Psoas muscle (tissue), 8 donors: ENCODE results near the gene CEP104. TPM values are rescaled to one million over a fixed set of nuclear protein-coding genes. Genes with fewer than 3 reads are reported as not detected.

Source experiments
- ATAC-seq, 4 donors: fragments of 200-7000 bp; cut with Tn5 transposase; one replicate each; pipeline ENCODE4 v1.9.1; 2020; ENCODE audit warnings: moderate library complexity in 3 of 4, mild to moderate bottlenecking in 2 of 4
- DNase-seq, 2 donors: peaks; one replicate each; pipeline ENCODE4 v3.0.0-alpha.2; 2020
- H3K27ac ChIP-seq: fragments of 200-600 bp; one replicate; pipeline ENCODE4 v1.8.0; 2022
- H3K27me3 ChIP-seq, 3 donors: fragments of 200-600 bp in 1 of 3; one replicate each; pipeline versions ENCODE4 v1.6.1 to v1.8.0; 2013 to 2022; ENCODE audit warnings: low read length in 2 of 3, mild to moderate bottlenecking in 2 of 3, moderate library complexity in 1 of 3; ENCODE audit not compliant: insufficient read depth in 3 of 3
- H3K36me3 ChIP-seq, 2 donors: fragments of 200-600 bp in 1 of 2; one replicate each; pipeline versions ENCODE4 v1.6.1 to v1.8.0; 2013 to 2022; ENCODE audit warnings: low read depth in 1 of 2, mild to moderate bottlenecking in 1 of 2, moderate library complexity in 1 of 2; ENCODE audit not compliant: insufficient read depth in 1 of 2
- H3K4me1 ChIP-seq: fragments of 200-600 bp; one replicate; pipeline ENCODE4 v1.8.0; 2022
- H3K4me3 ChIP-seq: fragments of 200-600 bp; one replicate; pipeline ENCODE4 v1.8.0; 2022; ENCODE audit warnings: mild to moderate bottlenecking
- H3K9me3 ChIP-seq: fragments of 200-600 bp; one replicate; pipeline ENCODE4 v1.8.0; 2022
- WGBS, 3 donors: extraction: QIAGEN DNeasy Blood & Tissue Kit; methylation state at CpG; one replicate each; pipeline versions ENCODE4 v1.1.6 to v1.1.7; 2013; 5-methylcytosine and 5-hydroxymethylcytosine counted together
- intact Hi-C, 2 donors: fragments of 100-400 bp; cut with DNase I; formaldehyde crosslinking; loops; one replicate each; pipeline versions ENCODE4 v1.11.0 to v1.14.2; 2022
- polyA plus RNA-seq, 3 donors: library from polyadenylated mRNA; stranded (reverse); fragments of 200-250 nt; gene quantifications; one replicate each; pipeline ENCODE4 v1.2.3, GENCODE V29; 2013
- total RNA-seq, 4 donors: library from RNA; stranded (reverse); fragmentation: NEBNext Ultra II Directional in 2 of 4; extraction: Animal tissue kit (Norgen Biotek cat#: 25700) in 2 of 4; gene quantifications; one replicate each; pipeline versions ENCODE4 v1.2.1 to v1.2.4, GENCODE V29; 2021 to 2023
- TF ChIP-seq, protein P1 (sequence below): fragments of 200-600 bp; IDR thresholded peaks from one replicate; pipeline ENCODE4 v1.8.0; 2022; ENCODE audit warnings: antibody characterized with exemption
- donor health status: healthy with polysubstance abuse.
- donor health status: DM: no; HTN: no; CAD: no; lungs with moderate emphysema.
- donor health status: Bipolar disorder and iron deficiency.
- donor health status: healthy.
- donor health status: DM: yes; HTN: yes; CAD: no.
- donor health status: DM: no; HTN: no; CAD: no.
- donor health status: DM: no; HTN: no; CAD: no.
- donor health status: DM: yes; HTN: yes; CAD: no.

CEP104 gene
- total and polyA plus RNA-seq, 7 donors: 9.0 to 37.7 (median 31.3) TPM

DNA sequence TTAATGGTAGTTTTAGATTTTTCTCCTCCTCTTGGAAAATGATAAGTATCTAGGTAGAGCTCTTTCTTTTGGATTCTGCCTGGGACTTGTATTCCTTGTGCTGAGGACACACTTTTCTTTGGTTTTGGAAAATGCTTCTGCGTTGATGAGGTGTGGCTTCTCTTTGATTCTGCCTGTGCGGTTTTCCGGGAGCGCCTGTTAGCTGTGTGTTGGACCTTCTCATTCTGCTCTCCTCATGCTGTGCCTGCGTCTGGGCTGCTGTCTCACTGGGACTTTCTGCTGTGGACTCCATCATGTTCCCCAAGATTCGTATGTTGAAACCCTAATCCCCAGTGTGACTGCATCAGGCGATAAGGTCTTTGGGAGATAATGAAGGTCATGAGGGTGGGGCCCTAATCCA is 22.1 kb upstream of the CEP104 start:
- Histone ChIP-seq H3K27ac (no peak overlapping the region), H3K36me3 (peaks cover 0 to 59% of the 10 kb centered on the region in 2 donors), H3K27me3 (no peaks in the 10 kb centered on the region), H3K4me3 (no peak overlapping the region), H3K4me1 (no peaks in the 10 kb centered on the region), H3K9me3 (peaks cover 12% of the 10 kb centered on the region)
- TF ChIP-seq, protein P1, sequence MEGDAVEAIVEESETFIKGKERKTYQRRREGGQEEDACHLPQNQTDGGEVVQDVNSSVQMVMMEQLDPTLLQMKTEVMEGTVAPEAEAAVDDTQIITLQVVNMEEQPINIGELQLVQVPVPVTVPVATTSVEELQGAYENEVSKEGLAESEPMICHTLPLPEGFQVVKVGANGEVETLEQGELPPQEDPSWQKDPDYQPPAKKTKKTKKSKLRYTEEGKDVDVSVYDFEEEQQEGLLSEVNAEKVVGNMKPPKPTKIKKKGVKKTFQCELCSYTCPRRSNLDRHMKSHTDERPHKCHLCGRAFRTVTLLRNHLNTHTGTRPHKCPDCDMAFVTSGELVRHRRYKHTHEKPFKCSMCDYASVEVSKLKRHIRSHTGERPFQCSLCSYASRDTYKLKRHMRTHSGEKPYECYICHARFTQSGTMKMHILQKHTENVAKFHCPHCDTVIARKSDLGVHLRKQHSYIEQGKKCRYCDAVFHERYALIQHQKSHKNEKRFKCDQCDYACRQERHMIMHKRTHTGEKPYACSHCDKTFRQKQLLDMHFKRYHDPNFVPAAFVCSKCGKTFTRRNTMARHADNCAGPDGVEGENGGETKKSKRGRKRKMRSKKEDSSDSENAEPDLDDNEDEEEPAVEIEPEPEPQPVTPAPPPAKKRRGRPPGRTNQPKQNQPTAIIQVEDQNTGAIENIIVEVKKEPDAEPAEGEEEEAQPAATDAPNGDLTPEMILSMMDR: no peak
- WGBS, 3 donors: 96 to 99% (median 99%) methylated on average over 7 of the region's 7 CpGs
- DNase-seq: peak in 1 of 2 donors; percentile 16
- intact Hi-C loops: no loop called here
- no peak for ATAC-seq

DNA sequence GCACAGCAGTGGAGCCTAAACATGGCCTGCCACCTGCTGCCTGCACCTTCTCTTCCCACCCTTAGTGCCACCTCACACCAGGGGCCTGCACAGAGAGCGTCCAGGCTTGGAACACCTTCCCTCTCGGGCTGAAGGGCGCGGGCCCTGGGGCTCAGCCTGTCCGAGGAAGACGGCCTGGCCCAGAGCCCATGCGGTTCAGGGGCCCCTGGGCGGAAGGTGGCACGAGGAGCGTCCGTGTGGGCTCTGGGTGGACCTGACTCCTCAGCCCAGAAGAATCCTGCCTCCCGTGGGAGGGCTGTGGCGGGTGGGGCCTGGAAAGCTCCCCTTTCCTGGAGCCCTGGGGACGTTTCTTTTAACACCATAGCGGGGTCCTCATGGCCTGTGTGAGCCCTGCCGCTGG is 19.7 kb upstream of the CEP104 start:
- Histone ChIP-seq H3K4me1 (no peaks in the 10 kb centered on the region), H3K27me3 (no peaks in the 10 kb centered on the region), H3K27ac (no peak overlapping the region), H3K4me3 (no peak overlapping the region), H3K36me3 (peaks cover 0 to 72% of the 10 kb centered on the region in 2 donors), H3K9me3 (peaks cover 12% of the 10 kb centered on the region)
- intact Hi-C loops: no loop called here
- 88 to 93% (median 90%) methylated on average over 16 of the region's 16 CpGs for WGBS, 3 donors
- no peak for ATAC-seq
- DNase-seq: peak in 1 of 2 donors; percentile 36
- TF ChIP-seq, protein P1: no peak

DNA sequence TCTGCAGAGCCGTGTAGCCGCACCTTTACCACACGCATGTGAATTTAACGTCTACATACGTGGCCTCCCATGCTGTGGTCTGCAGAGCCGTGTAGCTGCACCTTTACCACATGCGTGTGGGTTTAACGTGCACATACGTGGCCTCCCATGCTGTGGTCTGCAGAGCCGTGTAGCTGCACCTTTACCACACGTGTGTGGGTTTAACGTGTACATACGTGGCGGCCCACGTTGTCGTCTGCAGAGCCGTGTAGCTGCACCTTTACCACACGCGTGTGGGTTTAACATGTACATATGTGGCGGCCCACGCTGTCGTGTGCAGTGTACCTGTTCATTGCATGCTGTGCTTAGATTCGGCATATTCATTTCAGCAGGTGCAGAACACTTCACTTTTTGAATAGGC is 17.7 kb upstream of the CEP104 start:
- Histone ChIP-seq H3K36me3 (peaks cover 0 to 78% of the 10 kb centered on the region in 2 donors), H3K4me3 (no peak overlapping the region), H3K27ac (no peak overlapping the region), H3K9me3 (peaks cover 12% of the 10 kb centered on the region), H3K4me1 (no peaks in the 10 kb centered on the region), H3K27me3 (no peaks in the 10 kb centered on the region)
- ATAC-seq (no peak), DNase-seq (peak in 1 of 2 donors; percentile 6)
- intact Hi-C loops: no loop called here
- 93 to 95% (median 95%) methylated on average over 23 of the region's 23 CpGs for WGBS, 3 donors
- TF ChIP-seq, protein P1: no peak

DNA sequence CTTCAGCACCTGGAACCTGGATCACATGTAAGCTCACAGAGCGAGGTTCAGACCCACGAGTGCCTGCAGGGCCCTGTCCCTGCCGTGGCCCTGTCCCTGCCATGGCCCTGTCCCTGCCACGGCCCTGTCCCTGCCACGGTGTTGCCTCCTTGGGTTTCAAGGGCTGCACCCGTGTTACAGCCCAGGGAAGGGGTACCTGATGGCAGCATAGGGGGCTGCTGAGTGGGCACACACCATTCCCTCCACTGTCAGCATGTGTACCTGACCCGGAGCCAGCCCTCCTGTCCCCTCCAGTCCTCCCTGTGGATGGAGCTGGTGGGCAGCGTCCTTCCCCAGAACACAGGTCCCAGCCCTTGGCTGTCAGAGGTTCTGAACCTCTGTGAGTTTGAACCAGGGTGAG is 15.5 kb upstream of the CEP104 start:
- Histone ChIP-seq H3K27ac (no peak overlapping the region), H3K4me1 (no peaks in the 10 kb centered on the region), H3K36me3 (peaks cover 0 to 80% of the 10 kb centered on the region in 2 donors), H3K27me3 (no peaks in the 10 kb centered on the region), H3K4me3 (no peak overlapping the region), H3K9me3 (no peaks in the 10 kb centered on the region)
- DNase-seq (peak in 1 of 2 donors; percentile 31), ATAC-seq (no peak)
- 84 to 99% (median 86%) methylated on average over 8 of the region's 8 CpGs for WGBS, 3 donors
- TF ChIP-seq, protein P1: no peak
- intact Hi-C loops: no loop called here

DNA sequence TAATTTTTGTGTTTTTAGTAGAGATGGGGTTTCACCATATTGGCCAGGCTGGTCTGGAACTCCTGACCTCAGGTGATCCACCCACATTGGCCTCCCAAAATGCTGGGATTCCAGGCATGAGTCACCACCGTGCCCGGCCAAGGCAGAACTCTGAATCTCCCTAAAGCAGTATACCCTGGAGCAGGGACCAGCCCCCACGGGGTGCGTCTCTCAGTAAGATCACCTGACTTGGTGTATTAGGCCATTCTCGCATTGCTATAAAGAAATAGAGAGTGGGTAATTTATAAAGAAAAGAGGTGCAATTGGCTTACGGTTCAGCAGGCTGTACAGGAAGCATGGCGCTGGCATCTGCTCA is 14.4 kb upstream of the CEP104 start:
- Histone ChIP-seq H3K9me3 (no peaks in the 10 kb centered on the region), H3K27me3 (no peaks in the 10 kb centered on the region), H3K4me1 (no peaks in the 10 kb centered on the region), H3K36me3 (peaks cover 0 to 75% of the 10 kb centered on the region in 2 donors), H3K4me3 (no peak overlapping the region), H3K27ac (no peak overlapping the region)
- 95 to 97% (median 96%) methylated on average over 7 of the region's 7 CpGs for WGBS, 3 donors
- intact Hi-C loops: no loop called here
- ATAC-seq (no peak), DNase-seq (no peak)
- TF ChIP-seq, protein P1: no peak
